OCI-LY1 (cell line): ENCODE results near the gene ARHGDIA.

Experiments
- H2AFZ ChIP-seq: fragments of 200-600 bp; sonication (generic), shearing (Covaris generic); 2 replicates; pipeline ENCODE4 v1.6.0; 2014; ENCODE audit warnings: antibody characterized with exemption, mild to moderate bottlenecking, low read length
- H3F3A ChIP-seq: fragments of 200-600 bp; sonication (generic), shearing (Covaris generic); 2 replicates; pipeline ENCODE4 v1.6.0; 2014; ENCODE audit warnings: mild to moderate bottlenecking, antibody characterized with exemption, low read length, moderate library complexity; ENCODE audit not compliant: insufficient read depth
- H3K27ac ChIP-seq: fragments of 200-600 bp; sonication (generic); 2 replicates; pipeline ENCODE4 v1.5.1; 2014; ENCODE audit warnings: low read length, mixed run types, mild to moderate bottlenecking, low read depth; ENCODE audit not compliant: poor library complexity, severe bottlenecking
- H3K27me3 ChIP-seq: fragments of 200-600 bp; sonication (generic); 2 replicates; pipeline ENCODE4 v1.6.0; 2014; ENCODE audit warnings: antibody characterized with exemption, mild to moderate bottlenecking, low read length, moderate library complexity; ENCODE audit not compliant: insufficient read depth
- H3K36me3 ChIP-seq: fragments of 200-600 bp; sonication (generic); 2 replicates; pipeline ENCODE4 v1.6.1; 2014; ENCODE audit warnings: mild to moderate bottlenecking, antibody characterized with exemption, low read length, moderate library complexity, mixed read lengths; ENCODE audit not compliant: insufficient read depth
- H3K4me1 ChIP-seq: fragments of 200-600 bp; sonication (generic); 2 replicates; pipeline ENCODE4 v1.5.1; 2014; ENCODE audit warnings: mild to moderate bottlenecking, low read length, moderate library complexity; ENCODE audit not compliant: insufficient read depth, severe bottlenecking
- H3K4me2 ChIP-seq: fragments of 200-600 bp; sonication (generic), shearing (Covaris generic); 2 replicates; pipeline ENCODE4 v1.6.1; 2014; ENCODE audit warnings: low read length
- H3K4me3 ChIP-seq: fragments of 200-600 bp; sonication (generic); 2 replicates; pipeline ENCODE4 v1.5.1; 2014; ENCODE audit warnings: low read length, low read depth, mild to moderate bottlenecking, mixed read lengths; ENCODE audit not compliant: poor library complexity, severe bottlenecking
- H3K79me2 ChIP-seq: fragments of 200-600 bp; shearing (Covaris generic); 2 replicates; pipeline ENCODE4 v1.6.1; 2016; ENCODE audit warnings: mixed run types, low read length, mixed read lengths; ENCODE audit not compliant: insufficient read depth
- H3K9ac ChIP-seq: fragments of 200-600 bp; sonication (generic), shearing (Covaris generic); 2 replicates; pipeline ENCODE4 v1.6.1; 2014; ENCODE audit warnings: mild to moderate bottlenecking, low read length, mixed read lengths
- H3K9me2 ChIP-seq: fragments of 200-600 bp; sonication (generic), shearing (Covaris generic); 2 replicates; pipeline ENCODE4 v1.6.1; 2014; ENCODE audit warnings: low read depth, mild to moderate bottlenecking, low read length, mixed read lengths
- H3K9me3 ChIP-seq: fragments of 200-600 bp; shearing (Covaris generic); 2 replicates; pipeline ENCODE4 v1.6.1; 2014; ENCODE audit warnings: low read length, mixed read lengths
- H4K20me1 ChIP-seq: fragments of 200-600 bp; sonication (generic), shearing (Covaris generic); 2 replicates; pipeline ENCODE4 v1.6.0; 2016; ENCODE audit warnings: mild to moderate bottlenecking, low read length; ENCODE audit not compliant: insufficient read depth
- EZH2 ChIP-seq: fragments of 200-600 bp; sonication (generic), shearing (Covaris generic); IDR thresholded peaks from 2 replicates; pipeline ENCODE4 v1.8.0; 2017; ENCODE audit warnings: borderline replicate concordance, mixed run types, mild to moderate bottlenecking, antibody characterized with exemption, low read length, moderate library complexity, mixed read lengths
- TF ChIP-seq, protein P1 (sequence below): fragments of 200-600 bp; sonication (generic), shearing (Covaris generic); IDR thresholded peaks from 2 replicates; pipeline ENCODE4 v1.5.1; 2017; ENCODE audit warnings: mild to moderate bottlenecking, antibody characterized with exemption, low read length, moderate library complexity, mixed read lengths

The ARHGDIA gene

GRCh38 chr17:81866440-81867169 lies 4.5 kb downstream of the ARHGDIA start:
- Histone ChIP-seq H3K9ac (peak overlapping the region; percentile 31; the same call in 1 of the 2 replicates), H3K27ac (peak overlapping the region; percentile 81), H3K4me2 (peak overlapping the region; percentile 12; the same call in 1 of the 2 replicates), H3K4me1 (peaks cover 69% of the 10 kb centered on the region), H3K9me3 (no peaks in the 10 kb centered on the region), H3K9me2 (no peaks in the 10 kb centered on the region), H3K27me3 (no peaks in the 10 kb centered on the region), H2AFZ (no peak overlapping the region), H3K79me2 (peaks cover 10% of the 10 kb centered on the region; the same call in 1 of the 2 replicates), H4K20me1 (no peaks in the 10 kb centered on the region), H3K36me3 (peaks cover 65% of the 10 kb centered on the region), H3F3A (no peaks in the 10 kb centered on the region), H3K4me3 (no peak overlapping the region)
- TF ChIP-seq, protein P1, sequence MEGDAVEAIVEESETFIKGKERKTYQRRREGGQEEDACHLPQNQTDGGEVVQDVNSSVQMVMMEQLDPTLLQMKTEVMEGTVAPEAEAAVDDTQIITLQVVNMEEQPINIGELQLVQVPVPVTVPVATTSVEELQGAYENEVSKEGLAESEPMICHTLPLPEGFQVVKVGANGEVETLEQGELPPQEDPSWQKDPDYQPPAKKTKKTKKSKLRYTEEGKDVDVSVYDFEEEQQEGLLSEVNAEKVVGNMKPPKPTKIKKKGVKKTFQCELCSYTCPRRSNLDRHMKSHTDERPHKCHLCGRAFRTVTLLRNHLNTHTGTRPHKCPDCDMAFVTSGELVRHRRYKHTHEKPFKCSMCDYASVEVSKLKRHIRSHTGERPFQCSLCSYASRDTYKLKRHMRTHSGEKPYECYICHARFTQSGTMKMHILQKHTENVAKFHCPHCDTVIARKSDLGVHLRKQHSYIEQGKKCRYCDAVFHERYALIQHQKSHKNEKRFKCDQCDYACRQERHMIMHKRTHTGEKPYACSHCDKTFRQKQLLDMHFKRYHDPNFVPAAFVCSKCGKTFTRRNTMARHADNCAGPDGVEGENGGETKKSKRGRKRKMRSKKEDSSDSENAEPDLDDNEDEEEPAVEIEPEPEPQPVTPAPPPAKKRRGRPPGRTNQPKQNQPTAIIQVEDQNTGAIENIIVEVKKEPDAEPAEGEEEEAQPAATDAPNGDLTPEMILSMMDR = no peak

- no peak overlapping the region for H3K4me3 ChIP-seq
- H2AFZ ChIP-seq = no peak overlapping the region
- H3K9ac ChIP-seq = no peak overlapping the region; the same call in 1 of the 2 replicates
- H3K9me3 ChIP-seq = no peaks in the 10 kb centered on the region
- H3K27ac ChIP-seq = peak overlapping the region; percentile 81
- no peak overlapping the region; the same call in 1 of the 2 replicates for H3K4me2 ChIP-seq
- H3K36me3 ChIP-seq = peaks cover 65% of the 10 kb centered on the region
- TF ChIP-seq, protein P1 = no peak
- no peak for TF ChIP-seq EZH2
- H3K27me3 ChIP-seq = no peaks in the 10 kb centered on the region
- H3F3A ChIP-seq = no peaks in the 10 kb centered on the region
- peaks cover 10% of the 10 kb centered on the region; the same call in 1 of the 2 replicates for H3K79me2 ChIP-seq
- no peaks in the 10 kb centered on the region for H3K9me2 ChIP-seq
- H4K20me1 ChIP-seq = no peaks in the 10 kb centered on the region
- peaks cover 67% of the 10 kb centered on the region for H3K4me1 ChIP-seq
These were observed 5.3 kb downstream of the ARHGDIA start for GRCh38 chr17:81865733-81866439.

DNA sequence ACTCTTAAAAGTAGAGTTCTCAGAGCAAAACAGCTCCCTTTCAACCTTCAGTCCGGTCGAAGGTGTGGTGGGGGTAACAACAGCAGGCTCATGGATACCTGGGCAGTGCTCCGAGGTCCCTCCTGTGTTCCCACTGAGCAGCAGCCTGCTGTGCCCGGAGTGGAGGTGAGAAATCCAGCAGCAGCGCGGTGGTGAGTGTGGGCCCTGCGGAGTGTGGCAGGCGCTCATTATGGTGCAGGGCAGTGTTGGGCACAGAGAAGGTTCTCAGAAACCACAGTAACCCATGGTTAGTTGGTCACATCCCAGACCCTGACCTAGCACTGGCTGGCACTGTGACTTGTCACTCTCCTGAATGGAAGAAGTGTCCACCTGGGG lies 5.8 kb downstream of the ARHGDIA start:
- Histone ChIP-seq H3K36me3 (peaks cover 63% of the 10 kb centered on the region), H3K4me2 (no peak overlapping the region), H3K4me3 (no peak overlapping the region), H3K9me2 (no peaks in the 10 kb centered on the region), H2AFZ (no peak overlapping the region), H3K4me1 (peaks cover 67% of the 10 kb centered on the region), H3K27me3 (no peaks in the 10 kb centered on the region), H3K9me3 (no peaks in the 10 kb centered on the region), H3K9ac (no peak overlapping the region; the same call in 1 of the 2 replicates), H4K20me1 (no peaks in the 10 kb centered on the region), H3K79me2 (peaks cover 7% of the 10 kb centered on the region; the same call in 1 of the 2 replicates), H3F3A (no peaks in the 10 kb centered on the region), H3K27ac (peak overlapping the region; percentile 81)
- no peak for TF ChIP-seq EZH2
- TF ChIP-seq, protein P1 = no peak
